Skeletal muscle cell (primary cell): ENCODE data around the gene TTC4.
"Not testable (repeated sequence)": the region's sequence is repeated elsewhere in the genome, so short reads cannot be mapped to it uniquely, and the experiment has no call there.

Experiments
- DNase-seq: peaks from one replicate; pipeline ENCODE4 v3.0.0-alpha.2; 2010; ENCODE audit warnings: low read depth
- H3K4me3 ChIP-seq: 2 replicates; pipeline ENCODE4 v1.5.1; 2011; ENCODE audit warnings: low read depth, mild to moderate bottlenecking, control low read depth, low read length, moderate library complexity

The TTC4 gene

DNA sequence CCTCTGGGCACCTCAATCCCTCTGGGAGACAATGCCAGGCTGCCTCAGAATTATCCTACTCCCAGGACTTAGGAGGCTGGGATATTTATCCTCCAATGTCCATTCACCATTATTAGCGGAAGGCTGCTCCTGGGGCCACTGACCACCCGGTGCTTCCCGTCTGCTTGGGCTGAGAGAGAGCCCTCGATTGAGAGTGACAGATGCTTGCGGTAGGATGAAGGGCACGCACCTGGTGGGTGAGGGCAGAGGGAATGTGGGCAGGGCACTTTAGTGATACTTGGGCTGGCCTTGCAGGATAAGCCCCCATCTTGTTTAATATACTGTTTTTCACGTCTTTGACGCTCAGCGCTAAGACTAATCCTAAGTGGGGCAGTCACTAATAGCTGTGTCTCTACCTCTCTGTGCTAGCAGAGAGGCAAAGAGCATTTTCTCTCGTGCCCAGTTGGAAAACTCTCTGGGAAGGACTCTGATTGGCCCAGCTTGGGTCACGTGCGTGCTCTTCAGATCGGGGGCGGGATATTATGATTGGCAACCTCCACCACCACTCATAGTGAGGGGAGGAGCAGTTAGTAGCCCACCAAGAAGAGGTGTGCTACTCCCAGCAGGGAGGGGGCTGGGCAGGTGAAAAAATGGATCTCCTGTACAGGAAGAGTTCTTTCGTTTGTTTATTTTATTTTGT lies 59.3 kb downstream of the TTC4 start:
- no peak for DNase-seq
- H3K4me3 ChIP-seq, result no peak overlapping the region

DNA sequence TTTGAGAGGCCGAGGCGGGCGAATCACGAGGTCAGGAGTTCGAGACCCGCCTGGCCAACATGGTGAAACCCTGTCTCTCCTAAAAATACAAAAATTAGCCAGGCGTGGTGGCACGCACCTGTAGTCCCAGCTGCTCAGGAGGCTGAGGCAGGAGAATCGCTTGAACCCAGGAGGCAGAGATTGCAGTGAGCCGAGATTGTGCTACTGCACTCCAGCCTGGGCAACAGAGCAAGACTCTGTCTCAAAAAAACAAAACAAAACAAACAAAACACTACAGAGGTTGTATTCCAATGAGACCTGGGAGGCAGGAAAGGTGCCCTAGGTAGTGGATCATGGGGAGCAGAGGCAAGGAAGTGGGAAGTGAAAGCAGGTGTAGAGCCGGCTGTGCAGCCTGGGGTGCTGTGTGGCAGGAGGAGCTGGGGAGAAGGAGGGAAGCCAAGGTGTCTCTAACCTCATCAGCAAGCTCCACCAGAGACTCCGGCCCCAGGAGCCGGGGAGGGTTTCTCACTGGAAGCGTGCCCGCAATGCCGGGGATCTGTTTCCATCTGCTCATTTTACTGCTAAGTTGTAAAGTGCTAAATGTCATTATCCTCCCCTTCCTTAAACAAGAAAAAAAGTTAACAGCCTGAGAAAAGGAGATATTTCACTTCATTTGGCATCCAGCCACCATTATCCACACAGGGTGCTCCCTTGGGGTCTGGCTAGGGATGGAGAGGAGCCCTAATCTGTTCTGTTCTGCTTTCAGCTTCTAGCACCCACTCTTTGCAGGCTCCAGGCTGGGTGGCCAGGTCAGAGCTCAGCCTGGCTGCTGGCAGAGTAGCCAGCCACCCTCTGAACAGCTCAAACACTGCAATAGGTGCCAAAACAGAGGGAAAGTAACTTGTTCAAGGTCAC lies 60.4 kb downstream of the TTC4 start:
- not testable (repeated sequence) for DNase-seq, H3K4me3 ChIP-seq

DNA sequence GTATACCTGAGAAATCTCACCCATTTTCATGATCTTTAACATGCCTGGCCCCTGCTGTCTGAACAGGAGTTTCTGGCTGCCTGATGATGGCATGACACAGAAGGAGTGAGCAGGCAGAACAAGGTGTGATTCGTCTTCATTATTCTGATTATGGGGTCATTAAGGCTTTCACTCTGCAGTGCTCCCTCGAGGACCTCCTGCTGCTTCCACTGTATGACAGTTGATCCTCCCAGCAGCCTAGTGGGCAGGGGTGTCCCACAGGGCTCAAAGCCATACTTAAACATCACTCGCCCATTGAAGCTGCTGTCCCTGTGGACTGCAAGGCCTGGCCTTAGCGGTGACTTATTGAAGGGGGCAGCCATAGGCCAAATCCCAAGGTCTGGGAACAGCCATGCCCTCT lies 61.4 kb downstream of the TTC4 start:
- no peak for DNase-seq
- H3K4me3 ChIP-seq, result no peak overlapping the region

DNA sequence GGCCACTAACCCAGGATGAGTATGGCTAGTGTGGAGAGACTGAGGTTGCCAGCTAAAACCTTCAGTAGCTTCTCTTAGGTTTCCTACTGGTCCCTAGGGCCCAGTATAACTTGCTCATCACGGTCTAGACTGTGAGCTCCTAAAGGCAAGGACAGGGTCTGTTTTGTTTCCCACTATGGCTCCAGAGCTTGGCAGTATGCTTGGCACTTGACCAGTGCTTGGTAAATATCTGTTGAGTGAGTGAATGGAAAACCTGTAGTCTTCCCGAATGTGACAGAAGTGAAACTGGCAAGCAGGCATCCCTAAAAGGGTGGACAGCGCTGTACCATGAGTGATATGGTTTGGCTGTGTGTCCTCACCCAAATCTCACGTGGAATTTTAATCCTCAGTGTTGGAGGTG lies 61.8 kb downstream of the TTC4 start:
- no peak for DNase-seq
- H3K4me3 ChIP-seq, result no peak overlapping the region

DNA sequence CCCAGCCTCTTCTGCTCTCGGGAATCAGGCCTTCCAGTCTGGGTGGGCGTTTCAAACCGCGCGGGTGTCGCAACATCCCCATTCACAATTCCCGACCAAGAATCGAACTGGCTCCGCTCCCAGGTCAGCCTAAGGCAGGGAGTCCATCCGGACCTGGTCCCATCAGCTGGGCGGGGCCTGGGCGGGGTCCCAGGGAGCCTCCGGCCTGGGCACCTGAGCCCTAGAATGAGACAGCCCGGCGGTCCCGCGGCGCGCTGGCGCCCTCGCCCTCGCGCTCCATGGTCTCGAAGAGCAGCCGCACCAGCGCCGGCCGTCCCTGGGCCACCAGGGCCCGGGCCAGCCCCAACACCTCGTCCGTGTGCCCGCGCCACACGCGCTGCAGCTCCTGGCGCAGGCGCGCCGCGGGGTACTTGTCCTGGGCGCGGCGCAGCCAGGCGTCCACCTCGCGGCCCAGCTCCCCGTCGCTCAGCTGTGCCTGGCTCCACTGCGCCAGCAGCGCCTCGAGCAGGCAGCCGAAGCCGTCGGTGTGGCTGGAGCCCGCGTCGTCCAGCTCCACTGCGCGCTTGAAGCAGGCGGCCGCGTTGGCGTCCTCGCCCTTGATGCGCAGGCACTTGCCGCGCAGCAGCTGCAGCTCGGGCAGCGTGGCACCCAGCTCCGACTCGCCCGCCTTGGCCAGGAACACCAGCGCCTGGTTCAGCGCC lies 65.5 kb downstream of the TTC4 start:
- no peak for DNase-seq
- H3K4me3 ChIP-seq, result peak overlapping the region; percentile 21

DNA sequence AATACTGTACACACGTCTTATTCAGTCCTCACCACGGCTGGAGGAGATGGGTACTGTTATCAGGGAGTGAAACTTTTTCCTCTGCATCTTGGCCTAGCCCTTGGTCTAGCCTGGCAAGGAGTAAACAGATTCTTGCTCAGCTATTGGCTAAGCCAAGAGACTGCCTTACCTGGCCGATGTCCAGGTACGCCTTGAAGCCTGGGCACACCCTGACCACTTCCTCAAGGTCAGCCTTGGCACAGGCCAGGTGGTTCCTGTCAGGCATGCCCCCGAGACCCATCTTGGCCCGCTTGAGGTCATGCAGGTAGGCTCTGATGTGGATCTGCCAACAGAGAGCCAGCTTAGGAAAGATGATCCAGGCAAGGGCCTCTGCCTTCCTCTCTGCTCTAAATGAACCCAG lies 66.5 kb downstream of the TTC4 start:
- no peak for DNase-seq
- H3K4me3 ChIP-seq, result no peak overlapping the region

DNA sequence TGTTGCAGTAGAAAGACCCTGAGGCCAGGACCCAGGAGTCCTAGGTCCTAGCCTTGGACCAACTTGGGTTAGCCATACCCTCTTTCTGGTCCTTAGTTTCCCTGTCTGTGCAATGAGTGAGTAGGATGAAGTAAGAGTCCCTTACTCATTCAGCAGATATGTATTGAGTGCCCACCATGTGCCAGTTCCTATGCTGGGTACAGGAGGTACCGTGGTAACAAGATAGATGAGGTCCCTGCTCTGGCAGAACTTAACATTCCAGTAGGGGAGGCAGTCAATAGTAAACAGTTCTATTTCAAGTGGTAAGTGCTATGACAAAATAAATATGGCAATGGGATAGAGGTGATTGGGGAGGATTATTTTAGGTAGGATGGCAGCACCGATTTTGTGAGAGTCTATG lies 66.9 kb downstream of the TTC4 start:
- no peak for DNase-seq
- no peak overlapping the region for H3K4me3 ChIP-seq

DNA sequence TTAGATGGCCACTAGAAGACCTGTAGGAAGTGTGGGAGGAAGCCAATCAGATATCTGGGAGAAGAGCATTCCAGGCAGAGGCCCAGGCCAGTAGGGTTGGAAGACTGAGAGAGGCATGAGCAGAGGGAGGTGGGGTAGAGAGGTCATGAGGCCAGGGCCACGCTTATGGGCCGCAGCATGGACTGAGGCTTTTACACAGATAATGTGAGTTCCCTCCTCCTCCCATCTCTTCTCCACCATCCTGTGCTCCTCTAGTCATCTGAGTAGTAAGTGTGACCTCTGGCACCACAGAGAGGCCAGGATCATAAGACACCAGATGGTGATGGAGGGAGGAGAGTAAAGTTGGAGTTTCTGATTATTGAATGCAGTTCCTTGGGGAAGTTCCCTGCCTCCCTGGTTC lies 68.4 kb downstream of the TTC4 start:
- no peak overlapping the region for H3K4me3 ChIP-seq
- no peak for DNase-seq

DNA sequence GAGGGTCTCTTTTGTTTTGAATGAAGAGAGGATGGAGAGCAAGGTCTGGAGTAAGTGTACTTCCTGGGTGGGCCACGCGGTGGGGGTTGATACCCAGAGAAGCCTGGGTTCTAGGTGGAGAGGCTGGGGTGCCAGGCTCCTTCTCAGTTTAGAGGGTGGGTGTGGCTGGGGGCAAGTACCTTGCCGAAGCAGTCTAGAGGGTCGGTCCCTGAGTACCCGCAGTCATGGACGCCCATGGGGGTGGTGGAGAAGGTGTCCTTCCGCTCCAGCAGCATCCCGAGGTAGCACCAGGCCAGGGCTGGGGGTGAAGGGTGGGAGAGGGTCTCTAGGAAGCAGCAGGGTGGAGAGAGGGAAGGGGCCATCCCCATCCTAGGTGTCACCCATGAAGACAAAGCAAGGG lies 71.1 kb downstream of the TTC4 start:
- no peak overlapping the region for H3K4me3 ChIP-seq
- no peak for DNase-seq

DNA sequence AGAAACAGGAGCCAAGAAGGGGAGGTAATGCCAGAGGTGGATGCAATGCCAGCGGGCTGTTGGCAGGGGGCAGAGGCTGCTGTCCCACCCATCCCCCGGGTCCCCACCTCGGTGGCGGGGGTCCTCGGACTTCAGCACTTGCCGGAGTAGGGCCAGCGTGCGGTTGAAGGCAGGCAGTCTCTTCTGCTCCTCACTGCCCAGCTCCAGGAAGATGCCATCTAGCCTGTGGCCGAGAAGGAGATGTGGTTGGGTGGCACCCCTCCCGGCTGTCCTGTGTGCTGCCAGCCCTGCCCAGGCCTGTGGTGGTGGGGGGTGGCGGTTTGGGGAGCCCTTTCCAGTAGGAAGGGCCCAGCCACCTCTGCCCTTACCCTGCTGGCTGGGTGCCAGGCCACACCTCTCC lies 71.9 kb downstream of the TTC4 start:
- H3K4me3 ChIP-seq, result no peak overlapping the region
- DNase-seq, result no peak

DNA sequence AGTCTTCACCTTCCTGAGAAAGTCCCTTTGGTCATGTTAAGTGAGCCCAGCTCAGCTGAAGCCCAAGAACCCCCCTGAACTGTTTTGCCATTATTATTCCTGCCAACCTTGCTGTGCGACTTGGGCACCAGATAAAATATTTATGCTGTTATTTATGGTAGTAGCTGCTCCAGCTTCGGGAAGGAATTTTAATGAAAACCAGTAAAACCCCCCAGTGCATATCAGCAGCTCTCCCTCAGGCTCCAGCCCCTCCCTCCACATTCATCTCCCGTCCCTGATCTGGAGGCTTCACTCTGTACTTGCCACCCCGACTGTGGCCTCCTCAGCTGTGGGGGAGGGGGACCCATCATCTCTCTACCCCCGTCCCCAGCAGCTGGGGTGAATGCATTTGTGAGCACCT lies 72.8 kb downstream of the TTC4 start:
- DNase-seq, result no peak
- H3K4me3 ChIP-seq, result no peak overlapping the region

DNA sequence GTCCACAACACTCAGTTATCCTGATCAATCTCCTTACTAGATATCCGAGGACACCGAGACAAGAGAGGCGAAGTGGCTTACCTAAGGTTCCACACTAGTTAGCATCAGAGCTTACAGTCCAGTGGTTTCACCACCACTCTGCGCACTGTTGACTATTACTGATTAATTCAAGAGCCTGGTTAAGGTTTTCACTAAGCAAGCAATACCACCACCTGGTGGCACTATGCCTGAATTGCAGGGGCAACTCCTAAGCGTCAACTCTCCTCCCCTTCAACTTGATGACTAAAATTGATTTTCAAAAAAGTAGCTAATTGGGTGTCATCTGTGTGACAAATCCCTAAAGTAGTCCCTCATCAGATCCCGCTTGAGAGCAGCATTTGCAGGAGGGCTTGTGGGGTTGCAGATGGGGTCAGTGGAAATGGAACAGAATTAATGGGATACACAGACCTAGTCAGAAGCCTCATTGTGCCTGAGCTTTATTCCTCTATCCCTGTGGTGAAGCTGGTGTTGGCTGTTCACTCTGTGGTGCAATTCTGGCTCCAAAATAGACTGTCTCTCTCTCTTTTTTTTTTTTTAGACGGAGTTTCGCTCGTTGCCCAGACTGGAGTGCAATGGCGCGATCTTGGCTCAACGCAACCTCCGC lies 76.3 kb downstream of the TTC4 start:
- no peak for DNase-seq
- no peak overlapping the region for H3K4me3 ChIP-seq
